Neural cell (in vitro differentiated cells): ENCODE measurements around the gene LEF1.

Experiments used
- CTCF ChIP-seq: fragments of 450-650 bp; IDR thresholded peaks from 2 replicates; pipeline ENCODE4 v1.5.1; 2014; ENCODE audit warnings: antibody characterized with exemption, mild to moderate bottlenecking, moderate library complexity; ENCODE audit not compliant: poor library complexity, severe bottlenecking
- EP300 ChIP-seq: fragments of 450-650 bp; conservative IDR thresholded peaks from 2 replicates; pipeline ENCODE4 v1.6.1; 2014; ENCODE audit warnings: antibody characterized with exemption, mild to moderate bottlenecking, moderate library complexity; ENCODE audit not compliant: poor library complexity, severe bottlenecking
- MXI1 ChIP-seq: fragments of 450-650 bp; conservative IDR thresholded peaks from 2 replicates; pipeline ENCODE4 v1.6.1; 2014; ENCODE audit warnings: antibody characterized with exemption, mild to moderate bottlenecking; ENCODE audit not compliant: poor library complexity, severe bottlenecking
- POLR2AphosphoS5 ChIP-seq: IDR thresholded peaks from 2 replicates; pipeline ENCODE4 v1.6.1; 2012
- RAD21 ChIP-seq: fragments of 450-650 bp; conservative IDR thresholded peaks from 2 replicates; pipeline ENCODE4 v1.6.1; 2014; ENCODE audit warnings: antibody characterized with exemption, mild to moderate bottlenecking, moderate library complexity

GRCh38 chr4:108055787-108056186, 112.9 kb downstream of the LEF1 start:
- TF ChIP-seq RAD21, result no peak
- no peak for TF ChIP-seq CTCF
- no peak for TF ChIP-seq POLR2AphosphoS5
- no peak for TF ChIP-seq EP300
- no peak for TF ChIP-seq MXI1
